ENCODE results near the gene DNAH10.

The DNAH10 gene

DNA sequence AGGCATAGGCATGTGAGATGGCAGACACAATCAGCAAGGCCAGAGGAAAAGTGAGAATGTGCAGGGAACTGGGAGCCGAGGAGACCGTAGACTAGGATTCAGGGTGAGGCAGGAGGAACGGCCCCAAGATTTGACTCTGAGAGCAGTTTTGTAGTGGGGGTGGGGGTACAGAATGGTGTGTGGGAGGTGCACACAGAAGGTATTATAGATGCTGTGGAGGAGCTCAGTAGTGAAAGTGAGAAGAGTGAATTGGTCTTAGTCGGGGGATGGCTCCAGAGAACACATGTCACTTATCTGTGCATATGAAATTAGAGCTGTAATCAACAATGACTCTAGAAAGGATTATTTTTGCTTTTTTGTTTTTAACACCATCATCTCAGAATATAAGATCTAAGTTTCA lies 222.8 kb downstream of the DNAH10 start:
- DNase-seq (ENCODE audit: low read depth), result no peak
- TF ChIP-seq, protein P1, sequence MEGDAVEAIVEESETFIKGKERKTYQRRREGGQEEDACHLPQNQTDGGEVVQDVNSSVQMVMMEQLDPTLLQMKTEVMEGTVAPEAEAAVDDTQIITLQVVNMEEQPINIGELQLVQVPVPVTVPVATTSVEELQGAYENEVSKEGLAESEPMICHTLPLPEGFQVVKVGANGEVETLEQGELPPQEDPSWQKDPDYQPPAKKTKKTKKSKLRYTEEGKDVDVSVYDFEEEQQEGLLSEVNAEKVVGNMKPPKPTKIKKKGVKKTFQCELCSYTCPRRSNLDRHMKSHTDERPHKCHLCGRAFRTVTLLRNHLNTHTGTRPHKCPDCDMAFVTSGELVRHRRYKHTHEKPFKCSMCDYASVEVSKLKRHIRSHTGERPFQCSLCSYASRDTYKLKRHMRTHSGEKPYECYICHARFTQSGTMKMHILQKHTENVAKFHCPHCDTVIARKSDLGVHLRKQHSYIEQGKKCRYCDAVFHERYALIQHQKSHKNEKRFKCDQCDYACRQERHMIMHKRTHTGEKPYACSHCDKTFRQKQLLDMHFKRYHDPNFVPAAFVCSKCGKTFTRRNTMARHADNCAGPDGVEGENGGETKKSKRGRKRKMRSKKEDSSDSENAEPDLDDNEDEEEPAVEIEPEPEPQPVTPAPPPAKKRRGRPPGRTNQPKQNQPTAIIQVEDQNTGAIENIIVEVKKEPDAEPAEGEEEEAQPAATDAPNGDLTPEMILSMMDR (IDR thresholded peaks at IDR 0.05; ENCODE audit: low read depth, low read length, missing control alignments), result no peak
- no peak overlapping the region for H3K4me3 ChIP-seq (ENCODE audit: low read depth, low read length)

Data from GM12864 (cell line).